ENCODE data around the gene FBXO3.
A peak's percentile ranks its signal among the peaks of the same experiment; 100 is the strongest.

DNA sequence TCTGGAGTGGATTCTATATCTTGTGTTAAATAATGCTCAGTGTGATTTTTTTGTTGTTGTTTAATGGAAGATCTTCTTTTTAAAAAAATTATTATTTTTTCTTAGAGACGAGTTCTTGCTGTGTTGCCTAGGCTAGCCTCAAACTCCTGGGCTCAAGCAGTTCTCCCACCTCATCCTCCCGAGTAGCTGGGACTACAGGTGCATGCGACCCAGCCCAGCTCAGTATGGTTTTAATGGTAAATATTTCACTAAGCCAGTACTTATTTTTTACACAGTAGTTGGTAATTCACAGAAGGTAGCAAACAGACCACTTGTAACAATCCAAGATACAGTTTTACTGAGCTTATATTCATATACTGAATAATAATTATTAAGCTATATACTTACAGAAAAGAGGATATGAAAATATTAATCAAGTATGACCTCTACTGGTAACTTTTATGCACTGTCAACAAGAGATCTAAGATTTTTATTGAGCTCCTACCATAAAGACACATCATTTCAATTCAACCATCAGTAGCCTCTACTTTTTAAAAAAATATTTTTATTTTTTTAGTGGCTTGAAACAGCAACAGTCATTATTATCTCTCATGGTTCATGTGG is 32.0 kb downstream of the FBXO3 start:
- TF ChIP-seq CTCF (conservative IDR thresholded peaks at IDR 0.05; ENCODE audit: low read depth in 2 of 2) (peak in 1 of 2 experiments; percentile 37; a peak in 3 of 4 replicates), EZH2 (IDR thresholded peaks at IDR 0.05; ENCODE audit: low read depth, unreplicated experiment) (no peak), POLR2AphosphoS5 (IDR thresholded peaks at IDR 0.05; ENCODE audit: low read depth) (no peak), EZH2phosphoT487 (IDR thresholded peaks at IDR 0.05; ENCODE audit: unreplicated experiment) (no peak), JUNB (IDR thresholded peaks at IDR 0.05; ENCODE audit: unreplicated experiment) (no peak), REST (IDR thresholded peaks at IDR 0.05; ENCODE audit: unreplicated experiment) (no peak)
